ENCODE results near the gene G3BP2.

- TF ChIP-seq CTCF (IDR thresholded peaks at IDR 0.05) (no peak), POLR2AphosphoS5 (IDR thresholded peaks at IDR 0.05) (no peak), POLR2A (IDR thresholded peaks at IDR 0.05) (no peak), EP300 (IDR thresholded peaks at IDR 0.05) (no peak)
These were observed 26.1 kb upstream of the G3BP2 start for GRCh38 chr4:75699299-75699698.
